Erythroblast (primary cell): ENCODE measurements around the gene ISG15.

Experiments used
- GATA1 ChIP-seq: IDR thresholded peaks from 2 replicates; pipeline ENCODE4 v1.6.1; 2011; ENCODE audit warnings: low read depth, mild to moderate bottlenecking, control low read depth, low read length, moderate library complexity
- POLR2A ChIP-seq: IDR thresholded peaks from 2 replicates; pipeline ENCODE4 v1.6.1; 2011; ENCODE audit warnings: mild to moderate bottlenecking, low read length

- TF ChIP-seq POLR2A (no peak), GATA1 (no peak)
These were observed 39.0 kb upstream of the ISG15 start for GRCh38 chr1:974293-974640.
